GM18526 (cell line): Measurements from ENCODE around the gene RUFY1.
A peak's percentile ranks its signal among the peaks of the same experiment; 100 is the strongest.

Experiments used
- POLR2A ChIP-seq: IDR thresholded peaks from 3 replicates; pipeline ENCODE4 v1.6.1; 2011; ENCODE audit not compliant: insufficient read length; ENCODE audit errors: extremely low read depth

The RUFY1 gene

GRCh38 chr5:179536676-179537075 lies 13.7 kb upstream of the RUFY1 start:
- TF ChIP-seq POLR2A = no peak

- no peak for TF ChIP-seq POLR2A
Measured at GRCh38 chr5:179542170-179542569, 8.2 kb upstream of the RUFY1 start.

- TF ChIP-seq POLR2A = no peak
Measured at GRCh38 chr5:179553006-179553405, 2.7 kb downstream of the RUFY1 start.

- TF ChIP-seq POLR2A = no peak
Measured at GRCh38 chr5:179553875-179554274, 3.5 kb downstream of the RUFY1 start.

- no peak for TF ChIP-seq POLR2A
Measured at GRCh38 chr5:179554981-179555380, 4.6 kb downstream of the RUFY1 start.

- TF ChIP-seq POLR2A = no peak
Measured at GRCh38 chr5:179558932-179559283, 8.6 kb downstream of the RUFY1 start.

GRCh38 chr5:179559284-179560252 lies 9.2 kb downstream of the RUFY1 start:
- TF ChIP-seq POLR2A = peak; percentile 97

- no peak for TF ChIP-seq POLR2A
Measured at GRCh38 chr5:179564526-179564925, 14.2 kb downstream of the RUFY1 start.

GRCh38 chr5:179568721-179569120 lies 18.4 kb downstream of the RUFY1 start:
- TF ChIP-seq POLR2A = no peak

GRCh38 chr5:179572386-179572785 lies 22.0 kb downstream of the RUFY1 start:
- no peak for TF ChIP-seq POLR2A

- TF ChIP-seq POLR2A = no peak
Measured at GRCh38 chr5:179577286-179577960, 27.1 kb downstream of the RUFY1 start.

GRCh38 chr5:179585941-179586401 lies 35.6 kb downstream of the RUFY1 start:
- no peak for TF ChIP-seq POLR2A

GRCh38 chr5:179588166-179588565 lies 37.8 kb downstream of the RUFY1 start:
- TF ChIP-seq POLR2A = no peak

GRCh38 chr5:179595916-179596315 lies 45.6 kb downstream of the RUFY1 start:
- TF ChIP-seq POLR2A = no peak

- no peak for TF ChIP-seq POLR2A
Measured at GRCh38 chr5:179596421-179596820, 46.1 kb downstream of the RUFY1 start.

- no peak for TF ChIP-seq POLR2A
Measured at GRCh38 chr5:179599100-179599499, 48.7 kb downstream of the RUFY1 start.
